ENCODE results near the gene GATD1. TPM values are rescaled to one million over a fixed set of nuclear protein-coding genes. Genes with fewer than 3 reads are reported as not detected.

The GATD1 gene
- total and polyA plus RNA-seq, 9 of the 15 experiments (the other 6 are each of a cell fraction or from before 2014, with no cell fraction given), result 2.8 to 144 (median 36.9) TPM

GRCh38 chr11:765025-765801 lies 12.1 kb downstream of the GATD1 start (continued):
- TF ChIP-seq BCLAF1 (IDR thresholded peaks at IDR 0.05; ENCODE audit: borderline replicate concordance in 1 of 2, control insufficient read depth in 1 of 2, low read depth in 2 of 2, low read length in 1 of 2), result no peak
- peak; percentile 58; the same call in 1 of the 2 replicates for TF ChIP-seq MBD2 (IDR thresholded peaks at IDR 0.05; ENCODE audit: borderline replicate concordance, low read depth)
- no peak for TF ChIP-seq GTF2F1 (IDR thresholded peaks at IDR 0.05; ENCODE audit: low read depth, low read length)
- TF ChIP-seq ZNF253 (CRISPR knock-in tag; conservative IDR thresholded peaks at IDR 0.05), result 0 out of 2 replicates have a peak, but pooled peaks have one; percentile 53
- TF ChIP-seq ZNF384 (IDR thresholded peaks at IDR 0.05; ENCODE audit: low read depth, low read length), result peak; percentile 70
- TF ChIP-seq HBP1 (CRISPR knock-in tag; IDR thresholded peaks at IDR 0.05), result peak; percentile 32; the same call in 1 of the 2 replicates
- 0 out of 2 replicates have a peak, but pooled peaks have one; percentile 38 for TF ChIP-seq PML (IDR thresholded peaks at IDR 0.05; ENCODE audit: low read length)
- 0 out of 2 replicates have a peak, but pooled peaks have one; percentile 24 for TF ChIP-seq NFXL1 (CRISPR knock-in tag; IDR thresholded peaks at IDR 0.05)
- peak; percentile 16; the same call in 1 of the 2 replicates for TF ChIP-seq ZNF764 (CRISPR knock-in tag; IDR thresholded peaks at IDR 0.05; ENCODE audit: low read depth)
- TF ChIP-seq ZNF586 (CRISPR knock-in tag; conservative IDR thresholded peaks at IDR 0.05), result peak; percentile 28; the same call in 1 of the 2 replicates
- no peak for TF ChIP-seq PTTG1 (tag; IDR thresholded peaks at IDR 0.05; ENCODE audit: low read depth)
- peak; percentile 57 for TF ChIP-seq ZBTB26 (CRISPR knock-in tag; IDR thresholded peaks at IDR 0.05)
- peak; percentile 78; the same call in 1 of the 2 replicates for TF ChIP-seq ZBTB9 (CRISPR knock-in tag; IDR thresholded peaks at IDR 0.05)
- peak in 1 of 2 experiments; percentile 66; a peak in 2 of 4 replicates for TF ChIP-seq MAZ (CRISPR knock-in tag; conservative IDR thresholded peaks at IDR 0.05 in 1 of 2, IDR thresholded peaks at IDR 0.05 in 1 of 2)
- peak; percentile 38; the same call in 1 of the 2 replicates for TF ChIP-seq CREM (IDR thresholded peaks at IDR 0.05; ENCODE audit: low read depth)
- TF ChIP-seq POLR2AphosphoS2 (IDR thresholded peaks at IDR 0.05; ENCODE audit: low read length), result peak; percentile 95
- TF ChIP-seq FOXO4 (CRISPR knock-in tag; IDR thresholded peaks at IDR 0.05), result peak; percentile 53; the same call in 1 of the 2 replicates
- peak; percentile 26; the same call in 1 of the 2 replicates for TF ChIP-seq NCOR1 (IDR thresholded peaks at IDR 0.05)

Data from K562 (cell line).